HFF-Myc (cell line): ENCODE results near the gene UBL5.
"Not testable (repeated sequence)": the region's sequence is repeated elsewhere in the genome, so short reads cannot be mapped to it uniquely, and the experiment has no call there.

ENCODE experiments used
- DNase-seq: peaks from one replicate; pipeline ENCODE4 v3.0.0-alpha.2; 2011; ENCODE audit warnings: low read depth; ENCODE audit errors: extremely low read depth
- H3K4me3 ChIP-seq: replicated peaks from 2 replicates; pipeline ENCODE4 v1.5.1; 2011; ENCODE audit warnings: low read depth, mild to moderate bottlenecking, control low read depth, low read length
- TF ChIP-seq, protein P1 (sequence below): IDR thresholded peaks from 2 replicates; pipeline ENCODE4 v1.5.1; 2012; ENCODE audit warnings: mild to moderate bottlenecking, low read depth, low read length, control low read depth; ENCODE audit errors: missing control alignments

UBL5 gene

DNA sequence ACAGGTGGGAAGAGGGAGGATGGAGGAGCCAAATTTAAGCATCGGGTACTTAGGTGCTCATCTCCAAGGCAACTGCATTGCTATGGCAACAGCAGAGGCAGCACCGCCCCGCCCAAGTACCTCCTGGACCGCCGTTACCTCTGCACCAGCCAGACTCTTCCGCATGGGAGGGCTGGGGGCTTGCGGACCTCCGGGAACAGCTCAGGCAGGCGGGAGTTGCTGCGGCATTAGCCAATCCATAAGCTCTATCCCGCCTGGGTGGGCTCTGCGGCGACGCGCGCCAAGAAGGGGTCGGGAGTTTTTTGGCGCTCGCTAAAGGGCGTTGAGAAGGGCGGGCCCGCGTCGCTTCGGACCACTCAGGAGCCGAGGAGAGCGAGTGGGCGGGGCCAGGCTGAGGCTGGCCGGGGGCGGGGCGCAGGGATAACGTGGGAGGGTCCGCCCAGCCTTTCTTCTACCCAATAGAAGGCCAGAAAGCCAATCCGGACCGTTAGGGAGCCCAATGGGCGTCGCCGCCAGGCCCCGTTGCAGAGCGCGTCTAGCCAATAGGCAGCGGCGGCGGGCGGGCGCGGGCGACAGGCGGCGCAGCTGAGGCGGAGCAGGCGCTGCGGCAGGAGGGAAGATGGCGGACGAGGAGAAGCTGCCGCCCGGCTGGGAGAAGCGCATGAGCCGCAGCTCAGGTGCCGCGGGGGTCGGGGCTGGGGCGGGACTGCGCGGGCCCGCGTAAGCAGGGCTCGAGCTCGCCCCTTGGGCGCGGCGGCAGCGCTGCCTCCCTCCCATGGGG, 7.2 kb downstream of the UBL5 start, which contains the start of gene PIN1:
Gene PIN1 (plus strand): TSS at position 593 of the 781 bp plus-strand sequence. CDS start 27 bp downstream, at position 620.
- peak; percentile 95 for DNase-seq
- H3K4me3 ChIP-seq, result peak within 1 kb of the TSS; percentile 79
- TF ChIP-seq, protein P1, sequence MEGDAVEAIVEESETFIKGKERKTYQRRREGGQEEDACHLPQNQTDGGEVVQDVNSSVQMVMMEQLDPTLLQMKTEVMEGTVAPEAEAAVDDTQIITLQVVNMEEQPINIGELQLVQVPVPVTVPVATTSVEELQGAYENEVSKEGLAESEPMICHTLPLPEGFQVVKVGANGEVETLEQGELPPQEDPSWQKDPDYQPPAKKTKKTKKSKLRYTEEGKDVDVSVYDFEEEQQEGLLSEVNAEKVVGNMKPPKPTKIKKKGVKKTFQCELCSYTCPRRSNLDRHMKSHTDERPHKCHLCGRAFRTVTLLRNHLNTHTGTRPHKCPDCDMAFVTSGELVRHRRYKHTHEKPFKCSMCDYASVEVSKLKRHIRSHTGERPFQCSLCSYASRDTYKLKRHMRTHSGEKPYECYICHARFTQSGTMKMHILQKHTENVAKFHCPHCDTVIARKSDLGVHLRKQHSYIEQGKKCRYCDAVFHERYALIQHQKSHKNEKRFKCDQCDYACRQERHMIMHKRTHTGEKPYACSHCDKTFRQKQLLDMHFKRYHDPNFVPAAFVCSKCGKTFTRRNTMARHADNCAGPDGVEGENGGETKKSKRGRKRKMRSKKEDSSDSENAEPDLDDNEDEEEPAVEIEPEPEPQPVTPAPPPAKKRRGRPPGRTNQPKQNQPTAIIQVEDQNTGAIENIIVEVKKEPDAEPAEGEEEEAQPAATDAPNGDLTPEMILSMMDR, result peak; percentile 49

DNA sequence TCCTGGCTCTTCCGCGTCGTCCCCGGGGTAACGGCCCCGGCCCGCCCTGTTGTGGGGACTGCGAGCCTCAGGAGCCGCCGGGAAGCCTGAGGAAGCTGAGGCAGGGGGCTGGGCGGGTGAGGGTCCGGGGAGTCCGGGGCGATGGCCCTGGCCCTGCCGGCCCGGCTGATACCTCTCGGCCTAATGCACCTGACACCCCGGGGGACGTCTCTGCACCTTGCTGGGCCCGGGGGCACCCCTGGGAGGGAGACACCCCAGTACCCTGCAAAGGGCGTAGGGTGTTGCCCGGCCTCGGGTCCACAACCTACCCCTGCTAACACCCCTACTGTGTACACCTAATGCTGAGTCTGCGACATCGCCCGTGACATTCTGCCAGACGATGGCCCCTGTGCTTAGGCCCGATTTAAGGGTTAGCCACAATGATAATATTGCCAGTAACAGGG, 7.8 kb downstream of the UBL5 start:
- no peak for DNase-seq
- TF ChIP-seq, protein P1, result no peak
- peak overlapping the region; percentile 79 for H3K4me3 ChIP-seq

DNA sequence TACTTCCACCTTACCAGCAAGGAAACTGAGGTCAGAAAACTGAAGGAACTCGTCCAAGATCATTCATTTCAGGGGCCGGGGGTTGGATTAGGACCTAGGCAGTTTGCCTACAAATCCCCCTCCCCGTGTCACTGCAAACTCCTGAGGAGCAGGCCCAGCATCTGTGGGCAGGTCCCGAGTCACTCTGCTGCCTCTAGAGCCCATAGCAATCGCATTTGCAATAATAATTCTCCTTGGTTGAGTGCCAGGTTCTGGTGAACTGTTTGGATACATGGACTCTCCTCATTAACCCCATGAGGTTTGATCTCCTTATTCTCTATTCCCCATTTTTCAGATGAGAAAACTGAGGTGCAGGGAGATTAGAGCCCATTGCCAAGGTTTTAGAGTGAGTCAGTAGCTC, 8.3 kb downstream of the UBL5 start:
- H3K4me3 ChIP-seq, result peak overlapping the region; percentile 79
- TF ChIP-seq, protein P1, result no peak
- DNase-seq, result peak; percentile 25

DNA sequence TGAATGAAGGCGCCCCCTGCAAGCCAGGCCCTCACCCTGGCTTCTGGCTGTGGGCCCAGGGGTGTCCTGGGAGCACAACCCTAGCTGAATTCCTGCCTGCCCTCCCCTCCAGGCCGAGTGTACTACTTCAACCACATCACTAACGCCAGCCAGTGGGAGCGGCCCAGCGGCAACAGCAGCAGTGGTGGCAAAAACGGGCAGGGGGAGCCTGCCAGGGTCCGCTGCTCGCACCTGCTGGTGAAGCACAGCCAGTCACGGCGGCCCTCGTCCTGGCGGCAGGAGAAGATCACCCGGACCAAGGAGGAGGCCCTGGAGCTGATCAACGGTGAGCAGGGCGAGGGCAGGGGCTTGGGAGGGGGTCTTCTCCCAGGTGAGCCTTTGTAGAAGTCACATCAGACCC, 10.6 kb downstream of the UBL5 start:
- no peak for DNase-seq
- H3K4me3 ChIP-seq, result no peak overlapping the region
- TF ChIP-seq, protein P1, result no peak

DNA sequence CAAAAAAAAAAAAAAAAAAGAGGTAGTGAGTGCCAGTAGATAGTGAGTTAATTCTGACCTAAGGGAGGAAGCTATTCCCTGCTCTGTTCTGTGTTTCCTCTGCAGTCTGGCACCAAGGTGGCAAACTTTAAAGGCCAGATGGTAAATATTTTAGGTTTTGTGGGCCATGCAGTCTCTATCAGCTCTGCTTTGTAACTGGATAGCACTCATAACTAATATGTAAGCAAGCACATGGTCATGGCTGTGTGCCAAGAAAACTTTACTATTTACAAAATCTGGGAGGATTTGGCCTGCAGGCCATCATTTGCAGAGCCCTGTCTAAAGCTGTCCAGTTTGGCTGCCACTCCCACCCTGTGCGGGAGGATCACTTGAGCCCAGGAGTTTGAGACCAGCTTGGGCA, 11.7 kb downstream of the UBL5 start:
- H3K4me3 ChIP-seq, result no peak overlapping the region
- TF ChIP-seq, protein P1, result no peak
- DNase-seq, result peak; percentile 54

DNA sequence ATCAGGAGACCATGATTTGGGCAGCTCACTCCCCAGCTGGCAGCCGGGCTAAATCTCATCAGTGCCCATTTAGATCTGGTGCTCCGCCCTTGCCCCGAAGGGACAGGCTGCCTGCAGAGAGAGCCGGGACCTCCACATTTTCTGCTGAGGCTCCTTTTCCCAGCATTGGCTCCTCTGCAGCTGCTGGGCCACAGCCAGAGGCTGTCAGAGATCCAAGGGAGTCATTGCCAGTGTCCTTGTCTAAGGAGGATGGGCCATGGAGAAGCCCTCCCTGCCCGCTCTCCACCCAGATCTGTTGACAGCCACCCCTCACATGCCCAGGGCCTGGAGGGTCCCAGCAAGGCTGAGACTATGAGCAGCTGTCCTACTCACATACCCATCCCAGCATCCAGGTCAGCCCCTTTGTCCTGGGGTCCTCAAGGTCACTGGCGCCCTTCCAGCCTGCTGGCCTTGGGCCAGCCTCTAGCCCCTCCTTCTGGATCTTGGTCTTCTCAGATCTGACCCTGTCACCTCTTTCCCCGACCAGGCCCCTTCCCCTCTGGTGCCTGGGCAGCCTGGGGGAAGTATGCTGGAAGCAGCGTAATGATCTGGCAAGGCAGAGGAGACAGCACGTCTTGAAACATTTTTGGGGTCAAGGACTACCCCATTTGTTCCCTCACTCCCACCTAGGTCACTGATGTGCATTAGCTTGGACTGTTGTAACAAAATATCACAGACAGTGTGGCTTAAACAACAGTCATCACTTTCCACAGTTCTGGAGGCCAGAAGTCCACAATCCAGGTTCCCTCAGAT, 15.3 kb downstream of the UBL5 start:
- TF ChIP-seq, protein P1, result no peak
- DNase-seq, result no peak
- no peak overlapping the region for H3K4me3 ChIP-seq

DNA sequence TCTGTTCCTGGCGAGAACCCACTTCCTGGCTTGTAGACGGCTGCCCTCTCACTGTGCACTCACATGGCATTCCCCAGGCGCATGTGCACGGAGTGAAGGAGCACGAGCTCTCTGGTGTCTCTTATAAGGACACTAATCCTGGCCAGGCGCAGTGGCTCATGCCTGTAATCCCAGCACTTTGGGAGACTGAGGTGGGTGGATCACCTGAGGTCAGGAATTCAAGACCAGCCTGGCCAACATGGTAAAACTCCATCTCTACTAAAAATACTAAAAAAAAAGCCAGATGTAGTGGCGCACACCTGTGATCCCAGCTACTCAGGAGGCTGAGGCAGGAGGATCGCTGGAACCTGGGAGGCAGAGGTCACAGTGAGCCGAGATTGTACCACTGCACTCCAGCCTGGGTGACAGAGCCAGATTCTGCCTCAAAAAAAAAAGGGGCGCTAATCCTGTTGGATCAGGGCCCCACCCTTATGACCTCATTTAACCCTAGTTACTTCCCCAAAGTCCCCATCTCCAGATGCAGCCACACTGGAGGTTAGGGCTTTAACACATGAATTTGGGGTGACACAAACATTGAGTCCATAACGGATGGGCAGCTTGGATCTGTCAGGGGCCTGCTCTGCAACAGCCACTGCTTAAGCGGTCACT, 16.0 kb downstream of the UBL5 start:
- DNase-seq, H3K4me3 ChIP-seq: not testable (repeated sequence)
